C4-2B (cell line): ENCODE results near the gene THAP3.

Source experiments
- ZFX ChIP-seq: fragments of 450-650 bp; IDR thresholded peaks from 2 replicates; pipeline ENCODE4 v1.6.1; 2017
- TF ChIP-seq, protein P1 (sequence below): fragments of 450-650 bp; conservative IDR thresholded peaks from 2 replicates; pipeline ENCODE4 v1.5.1; 2017; ENCODE audit warnings: mild to moderate bottlenecking

DNA sequence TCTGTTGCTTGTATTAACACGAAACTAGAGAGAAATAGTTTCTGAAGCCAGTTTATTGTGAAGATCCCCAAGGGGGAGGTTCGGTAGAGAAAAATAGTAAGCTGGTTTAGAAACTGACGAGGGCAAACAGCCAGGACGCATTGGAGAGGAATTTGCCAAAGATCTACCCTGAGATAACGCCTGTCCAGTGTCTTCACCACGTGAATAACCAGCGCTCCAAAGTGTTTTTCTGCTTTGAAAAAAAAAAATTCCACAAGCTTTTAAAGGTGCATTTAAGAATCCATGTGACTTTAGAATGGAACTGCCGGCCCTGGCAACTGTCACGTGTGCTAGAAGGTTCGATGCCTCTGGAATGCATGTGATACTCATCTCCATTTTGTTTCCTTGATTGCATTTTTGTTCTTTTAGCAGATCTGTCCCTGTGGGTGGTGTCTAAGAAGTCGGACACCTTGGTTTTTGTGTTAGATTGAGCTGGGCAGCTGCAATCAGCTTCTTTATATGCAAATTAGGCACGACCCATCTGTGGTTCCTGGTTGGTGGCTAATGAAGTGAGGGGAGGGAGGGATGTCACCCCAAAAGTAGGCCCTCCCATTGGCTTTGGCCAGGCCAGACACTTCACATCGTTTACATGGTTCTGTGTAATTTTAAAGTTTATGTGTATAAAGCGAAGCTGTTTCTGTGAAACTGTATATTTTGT is 1.3 kb upstream of the THAP3 start:
- TF ChIP-seq, protein P1, sequence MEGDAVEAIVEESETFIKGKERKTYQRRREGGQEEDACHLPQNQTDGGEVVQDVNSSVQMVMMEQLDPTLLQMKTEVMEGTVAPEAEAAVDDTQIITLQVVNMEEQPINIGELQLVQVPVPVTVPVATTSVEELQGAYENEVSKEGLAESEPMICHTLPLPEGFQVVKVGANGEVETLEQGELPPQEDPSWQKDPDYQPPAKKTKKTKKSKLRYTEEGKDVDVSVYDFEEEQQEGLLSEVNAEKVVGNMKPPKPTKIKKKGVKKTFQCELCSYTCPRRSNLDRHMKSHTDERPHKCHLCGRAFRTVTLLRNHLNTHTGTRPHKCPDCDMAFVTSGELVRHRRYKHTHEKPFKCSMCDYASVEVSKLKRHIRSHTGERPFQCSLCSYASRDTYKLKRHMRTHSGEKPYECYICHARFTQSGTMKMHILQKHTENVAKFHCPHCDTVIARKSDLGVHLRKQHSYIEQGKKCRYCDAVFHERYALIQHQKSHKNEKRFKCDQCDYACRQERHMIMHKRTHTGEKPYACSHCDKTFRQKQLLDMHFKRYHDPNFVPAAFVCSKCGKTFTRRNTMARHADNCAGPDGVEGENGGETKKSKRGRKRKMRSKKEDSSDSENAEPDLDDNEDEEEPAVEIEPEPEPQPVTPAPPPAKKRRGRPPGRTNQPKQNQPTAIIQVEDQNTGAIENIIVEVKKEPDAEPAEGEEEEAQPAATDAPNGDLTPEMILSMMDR: no peak
- TF ChIP-seq ZFX: no peak
